GM23338 (cell line): Measurements from ENCODE around the gene CSGALNACT2. TPM values are rescaled to one million over a fixed set of nuclear protein-coding genes. Genes with fewer than 3 reads are reported as not detected.

Source experiments
- CREB1 ChIP-seq: fragments of 250-450 bp; sonication (Bioruptor Pico); IDR thresholded peaks from 2 replicates; pipeline ENCODE4 v1.5.0; 2020; ENCODE audit warnings: low read depth, mild to moderate bottlenecking, moderate library complexity
- EZH2 ChIP-seq: fragments of 200-600 bp; sonication (generic); IDR thresholded peaks from one replicate; pipeline ENCODE4 v1.8.0; 2017; ENCODE audit warnings: antibody characterized with exemption, mild to moderate bottlenecking, low read depth; ENCODE audit not compliant: unreplicated experiment
- EZH2phosphoT487 ChIP-seq: fragments of 200-600 bp; sonication (generic); IDR thresholded peaks from one replicate; pipeline ENCODE4 v1.8.1; 2018; ENCODE audit warnings: antibody characterized with exemption; ENCODE audit not compliant: unreplicated experiment
- JUNB ChIP-seq: IDR thresholded peaks from one replicate; pipeline ENCODE4 v1.6.1; 2016; ENCODE audit warnings: antibody characterized with exemption; ENCODE audit not compliant: unreplicated experiment
- POLR2AphosphoS5 ChIP-seq: IDR thresholded peaks from 2 replicates; pipeline ENCODE4 v1.6.1; 2016; ENCODE audit warnings: antibody characterized with exemption, low read depth
- STAT1 ChIP-seq: IDR thresholded peaks from one replicate; pipeline ENCODE4 v1.6.1; 2016; ENCODE audit warnings: antibody characterized with exemption; ENCODE audit not compliant: unreplicated experiment
- ZNF114 ChIP-seq: fragments of 250-450 bp; sonication (Bioruptor Pico); IDR thresholded peaks from 2 replicates; pipeline ENCODE4 v1.5.0; 2020; ENCODE audit warnings: mild to moderate bottlenecking, moderate library complexity
- ZNF331 ChIP-seq: fragments of 250-450 bp; sonication (Bioruptor Pico); IDR thresholded peaks from 2 replicates; pipeline ENCODE4 v1.5.0; 2020; ENCODE audit warnings: low read depth, mild to moderate bottlenecking, moderate library complexity
- polyA plus RNA-seq: library from polyadenylated mRNA; unstranded; fragments of >200 nt; fragmentation: Nextera tagmentation; extraction: Ambion mirVana; gene quantifications from 2 replicates; pipeline ENCODE4 v1.2.1, GENCODE V29; 2016
- total RNA-seq: library from RNA; depleted of rRNA; stranded (reverse); fragments of >200 nt; shearing (Covaris generic); gene quantifications from 2 replicates; pipeline ENCODE4 v1.2.3, GENCODE V29; 2014
- TF ChIP-seq, protein P1 (sequence below): fragments of 250-450 bp; sonication (Bioruptor Pico); IDR thresholded peaks from 2 replicates; pipeline ENCODE4 v1.5.0; 2020; ENCODE audit warnings: mild to moderate bottlenecking, moderate library complexity
- TF ChIP-seq, protein P2 (sequence below): IDR thresholded peaks from one replicate; pipeline ENCODE4 v1.6.1; 2018; ENCODE audit warnings: antibody characterized with exemption; ENCODE audit not compliant: unreplicated experiment

Gene CSGALNACT2
- total and polyA plus RNA-seq, 2 experiments from 2014 or later: 3.0 to 4.6 TPM

DNA sequence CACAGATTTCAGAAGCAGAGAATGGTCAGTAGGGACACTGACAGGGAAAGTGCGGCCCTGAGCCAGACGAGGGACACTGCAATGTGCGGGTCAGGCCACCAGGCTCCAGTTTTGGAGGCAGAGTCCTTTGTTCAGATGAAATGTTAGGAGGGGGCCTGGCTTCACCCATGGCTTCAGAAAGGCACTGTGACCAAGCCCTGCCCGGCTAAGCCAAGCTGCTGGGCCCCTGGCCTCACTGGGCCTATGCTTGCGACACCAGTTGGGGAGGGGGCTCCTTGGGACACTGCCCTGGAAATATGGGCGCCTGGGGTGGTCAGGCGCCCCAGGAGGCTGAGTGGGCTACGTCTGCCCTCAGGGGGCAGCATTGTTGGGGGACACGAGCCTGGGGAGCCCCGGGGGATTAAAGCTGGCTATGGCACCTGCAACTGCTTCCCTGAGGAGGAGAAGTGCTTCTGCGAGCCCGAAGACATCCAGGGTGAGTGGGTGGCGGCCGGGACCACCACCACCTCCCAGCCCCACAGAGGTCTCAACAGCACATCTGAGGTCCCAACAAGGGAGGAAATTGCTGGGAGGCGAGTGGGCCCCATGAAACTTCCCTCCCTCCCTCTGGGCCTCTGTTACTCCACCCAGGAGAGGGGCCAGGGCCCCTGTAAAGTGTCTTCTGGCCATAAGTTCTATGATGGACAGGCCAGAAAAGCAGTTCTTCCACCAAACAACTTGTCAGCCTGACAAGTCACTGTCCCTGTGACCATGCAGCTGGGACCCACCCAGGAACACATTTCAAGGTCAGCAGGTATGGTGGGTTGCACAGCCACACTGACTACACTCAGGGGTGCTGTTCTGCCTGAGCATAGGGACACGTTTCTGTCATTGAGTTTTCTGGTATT lies 24.8 kb upstream of the CSGALNACT2 start (continued):
- TF ChIP-seq, protein P1, sequence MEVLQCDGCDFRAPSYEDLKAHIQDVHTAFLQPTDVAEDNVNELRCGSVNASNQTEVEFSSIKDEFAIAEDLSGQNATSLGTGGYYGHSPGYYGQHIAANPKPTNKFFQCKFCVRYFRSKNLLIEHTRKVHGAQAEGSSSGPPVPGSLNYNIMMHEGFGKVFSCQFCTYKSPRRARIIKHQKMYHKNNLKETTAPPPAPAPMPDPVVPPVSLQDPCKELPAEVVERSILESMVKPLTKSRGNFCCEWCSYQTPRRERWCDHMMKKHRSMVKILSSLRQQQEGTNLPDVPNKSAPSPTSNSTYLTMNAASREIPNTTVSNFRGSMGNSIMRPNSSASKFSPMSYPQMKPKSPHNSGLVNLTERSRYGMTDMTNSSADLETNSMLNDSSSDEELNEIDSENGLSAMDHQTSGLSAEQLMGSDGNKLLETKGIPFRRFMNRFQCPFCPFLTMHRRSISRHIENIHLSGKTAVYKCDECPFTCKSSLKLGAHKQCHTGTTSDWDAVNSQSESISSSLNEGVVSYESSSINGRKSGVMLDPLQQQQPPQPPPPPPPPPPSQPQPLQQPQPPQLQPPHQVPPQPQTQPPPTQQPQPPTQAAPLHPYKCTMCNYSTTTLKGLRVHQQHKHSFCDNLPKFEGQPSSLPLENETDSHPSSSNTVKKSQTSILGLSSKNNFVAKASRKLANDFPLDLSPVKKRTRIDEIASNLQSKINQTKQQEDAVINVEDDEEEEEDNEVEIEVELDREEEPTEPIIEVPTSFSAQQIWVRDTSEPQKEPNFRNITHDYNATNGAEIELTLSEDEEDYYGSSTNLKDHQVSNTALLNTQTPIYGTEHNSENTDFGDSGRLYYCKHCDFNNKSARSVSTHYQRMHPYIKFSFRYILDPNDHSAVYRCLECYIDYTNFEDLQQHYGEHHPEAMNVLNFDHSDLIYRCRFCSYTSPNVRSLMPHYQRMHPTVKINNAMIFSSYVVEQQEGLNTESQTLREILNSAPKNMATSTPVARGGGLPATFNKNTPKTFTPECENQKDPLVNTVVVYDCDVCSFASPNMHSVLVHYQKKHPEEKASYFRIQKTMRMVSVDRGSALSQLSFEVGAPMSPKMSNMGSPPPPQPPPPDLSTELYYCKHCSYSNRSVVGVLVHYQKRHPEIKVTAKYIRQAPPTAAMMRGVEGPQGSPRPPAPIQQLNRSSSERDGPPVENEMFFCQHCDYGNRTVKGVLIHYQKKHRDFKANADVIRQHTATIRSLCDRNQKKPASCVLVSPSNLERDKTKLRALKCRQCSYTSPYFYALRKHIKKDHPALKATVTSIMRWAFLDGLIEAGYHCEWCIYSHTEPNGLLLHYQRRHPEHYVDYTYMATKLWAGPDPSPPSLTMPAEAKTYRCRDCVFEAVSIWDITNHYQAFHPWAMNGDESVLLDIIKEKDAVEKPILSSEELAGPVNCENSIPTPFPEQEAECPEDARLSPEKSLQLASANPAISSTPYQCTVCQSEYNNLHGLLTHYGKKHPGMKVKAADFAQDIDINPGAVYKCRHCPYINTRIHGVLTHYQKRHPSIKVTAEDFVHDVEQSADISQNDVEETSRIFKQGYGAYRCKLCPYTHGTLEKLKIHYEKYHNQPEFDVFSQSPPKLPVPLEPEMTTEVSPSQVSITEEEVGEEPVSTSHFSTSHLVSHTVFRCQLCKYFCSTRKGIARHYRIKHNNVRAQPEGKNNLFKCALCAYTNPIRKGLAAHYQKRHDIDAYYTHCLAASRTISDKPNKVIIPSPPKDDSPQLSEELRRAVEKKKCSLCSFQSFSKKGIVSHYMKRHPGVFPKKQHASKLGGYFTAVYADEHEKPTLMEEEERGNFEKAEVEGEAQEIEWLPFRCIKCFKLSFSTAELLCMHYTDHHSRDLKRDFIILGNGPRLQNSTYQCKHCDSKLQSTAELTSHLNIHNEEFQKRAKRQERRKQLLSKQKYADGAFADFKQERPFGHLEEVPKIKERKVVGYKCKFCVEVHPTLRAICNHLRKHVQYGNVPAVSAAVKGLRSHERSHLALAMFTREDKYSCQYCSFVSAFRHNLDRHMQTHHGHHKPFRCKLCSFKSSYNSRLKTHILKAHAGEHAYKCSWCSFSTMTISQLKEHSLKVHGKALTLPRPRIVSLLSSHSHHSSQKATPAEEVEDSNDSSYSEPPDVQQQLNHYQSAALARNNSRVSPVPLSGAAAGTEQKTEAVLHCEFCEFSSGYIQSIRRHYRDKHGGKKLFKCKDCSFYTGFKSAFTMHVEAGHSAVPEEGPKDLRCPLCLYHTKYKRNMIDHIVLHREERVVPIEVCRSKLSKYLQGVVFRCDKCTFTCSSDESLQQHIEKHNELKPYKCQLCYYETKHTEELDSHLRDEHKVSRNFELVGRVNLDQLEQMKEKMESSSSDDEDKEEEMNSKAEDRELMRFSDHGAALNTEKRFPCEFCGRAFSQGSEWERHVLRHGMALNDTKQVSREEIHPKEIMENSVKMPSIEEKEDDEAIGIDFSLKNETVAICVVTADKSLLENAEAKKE: no peak
- TF ChIP-seq ZNF114 (CRISPR knock-in tag) (no peak), EZH2phosphoT487 (no peak), STAT1 (no peak), ZNF331 (CRISPR knock-in tag) (no peak), EZH2 (no peak), CREB1 (CRISPR knock-in tag) (no peak), JUNB (no peak), POLR2AphosphoS5 (no peak)
- TF ChIP-seq, protein P2, sequence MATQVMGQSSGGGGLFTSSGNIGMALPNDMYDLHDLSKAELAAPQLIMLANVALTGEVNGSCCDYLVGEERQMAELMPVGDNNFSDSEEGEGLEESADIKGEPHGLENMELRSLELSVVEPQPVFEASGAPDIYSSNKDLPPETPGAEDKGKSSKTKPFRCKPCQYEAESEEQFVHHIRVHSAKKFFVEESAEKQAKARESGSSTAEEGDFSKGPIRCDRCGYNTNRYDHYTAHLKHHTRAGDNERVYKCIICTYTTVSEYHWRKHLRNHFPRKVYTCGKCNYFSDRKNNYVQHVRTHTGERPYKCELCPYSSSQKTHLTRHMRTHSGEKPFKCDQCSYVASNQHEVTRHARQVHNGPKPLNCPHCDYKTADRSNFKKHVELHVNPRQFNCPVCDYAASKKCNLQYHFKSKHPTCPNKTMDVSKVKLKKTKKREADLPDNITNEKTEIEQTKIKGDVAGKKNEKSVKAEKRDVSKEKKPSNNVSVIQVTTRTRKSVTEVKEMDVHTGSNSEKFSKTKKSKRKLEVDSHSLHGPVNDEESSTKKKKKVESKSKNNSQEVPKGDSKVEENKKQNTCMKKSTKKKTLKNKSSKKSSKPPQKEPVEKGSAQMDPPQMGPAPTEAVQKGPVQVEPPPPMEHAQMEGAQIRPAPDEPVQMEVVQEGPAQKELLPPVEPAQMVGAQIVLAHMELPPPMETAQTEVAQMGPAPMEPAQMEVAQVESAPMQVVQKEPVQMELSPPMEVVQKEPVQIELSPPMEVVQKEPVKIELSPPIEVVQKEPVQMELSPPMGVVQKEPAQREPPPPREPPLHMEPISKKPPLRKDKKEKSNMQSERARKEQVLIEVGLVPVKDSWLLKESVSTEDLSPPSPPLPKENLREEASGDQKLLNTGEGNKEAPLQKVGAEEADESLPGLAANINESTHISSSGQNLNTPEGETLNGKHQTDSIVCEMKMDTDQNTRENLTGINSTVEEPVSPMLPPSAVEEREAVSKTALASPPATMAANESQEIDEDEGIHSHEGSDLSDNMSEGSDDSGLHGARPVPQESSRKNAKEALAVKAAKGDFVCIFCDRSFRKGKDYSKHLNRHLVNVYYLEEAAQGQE: no peak
